DLD1 (cell line): Measurements from ENCODE around the gene DIPK2A.

Experiments
- in situ Hi-C: cut with HindIII; loops from 2 replicates; pipeline ENCODE4 v1.10.0; 2017; ENCODE audit warnings: low sequenced_read_pairs

DIPK2A gene, protein sequence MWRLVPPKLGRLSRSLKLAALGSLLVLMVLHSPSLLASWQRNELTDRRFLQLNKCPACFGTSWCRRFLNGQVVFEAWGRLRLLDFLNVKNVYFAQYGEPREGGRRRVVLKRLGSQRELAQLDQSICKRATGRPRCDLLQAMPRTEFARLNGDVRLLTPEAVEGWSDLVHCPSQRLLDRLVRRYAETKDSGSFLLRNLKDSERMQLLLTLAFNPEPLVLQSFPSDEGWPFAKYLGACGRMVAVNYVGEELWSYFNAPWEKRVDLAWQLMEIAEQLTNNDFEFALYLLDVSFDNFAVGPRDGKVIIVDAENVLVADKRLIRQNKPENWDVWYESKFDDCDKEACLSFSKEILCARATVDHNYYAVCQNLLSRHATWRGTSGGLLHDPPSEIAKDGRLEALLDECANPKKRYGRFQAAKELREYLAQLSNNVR

DNA sequence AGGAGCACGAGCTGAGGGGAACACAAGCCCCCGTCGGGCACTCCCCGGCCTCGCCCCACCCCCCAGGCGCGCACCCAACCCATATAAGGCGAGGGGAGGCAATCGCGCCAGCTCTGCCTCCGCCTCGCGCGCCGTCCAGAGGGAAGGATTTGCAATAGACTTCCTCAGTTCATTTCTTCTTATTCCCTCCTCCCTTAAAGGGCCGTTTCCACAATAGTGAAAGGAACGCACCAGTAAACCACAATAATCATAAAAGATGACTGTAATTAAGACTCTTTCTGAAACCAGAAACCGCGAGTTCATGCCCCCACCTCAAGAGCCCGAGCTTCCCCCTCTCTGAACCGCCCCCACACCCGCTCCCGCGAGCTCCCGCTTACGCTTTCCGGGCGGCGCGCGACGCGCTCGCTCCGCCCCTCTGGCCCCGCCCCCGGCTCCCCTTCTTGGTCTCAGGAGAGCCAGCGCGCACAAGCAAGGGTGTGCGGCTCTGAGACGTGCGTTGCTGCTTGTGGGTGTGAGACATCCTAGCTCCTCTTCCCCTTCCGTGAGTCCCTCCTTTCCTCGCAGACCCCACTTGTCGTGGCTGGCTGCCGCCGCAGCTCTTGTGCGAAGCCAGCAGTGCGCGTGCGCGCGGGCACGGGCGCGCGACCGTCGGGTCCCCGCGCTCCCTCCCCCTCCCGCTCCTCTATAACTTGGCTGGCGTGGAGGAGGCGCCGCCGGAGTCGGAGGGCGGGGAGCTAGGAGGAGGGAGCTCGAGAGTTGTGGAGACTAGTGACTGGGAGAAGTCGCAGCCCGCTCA is at the start of gene DIPK2A:
Gene DIPK2A (plus strand): TSS at position 465 of the 796 bp plus-strand sequence. CDS start 510 bp downstream, outside the sequence.
- in situ Hi-C loops: no loop called here

DNA sequence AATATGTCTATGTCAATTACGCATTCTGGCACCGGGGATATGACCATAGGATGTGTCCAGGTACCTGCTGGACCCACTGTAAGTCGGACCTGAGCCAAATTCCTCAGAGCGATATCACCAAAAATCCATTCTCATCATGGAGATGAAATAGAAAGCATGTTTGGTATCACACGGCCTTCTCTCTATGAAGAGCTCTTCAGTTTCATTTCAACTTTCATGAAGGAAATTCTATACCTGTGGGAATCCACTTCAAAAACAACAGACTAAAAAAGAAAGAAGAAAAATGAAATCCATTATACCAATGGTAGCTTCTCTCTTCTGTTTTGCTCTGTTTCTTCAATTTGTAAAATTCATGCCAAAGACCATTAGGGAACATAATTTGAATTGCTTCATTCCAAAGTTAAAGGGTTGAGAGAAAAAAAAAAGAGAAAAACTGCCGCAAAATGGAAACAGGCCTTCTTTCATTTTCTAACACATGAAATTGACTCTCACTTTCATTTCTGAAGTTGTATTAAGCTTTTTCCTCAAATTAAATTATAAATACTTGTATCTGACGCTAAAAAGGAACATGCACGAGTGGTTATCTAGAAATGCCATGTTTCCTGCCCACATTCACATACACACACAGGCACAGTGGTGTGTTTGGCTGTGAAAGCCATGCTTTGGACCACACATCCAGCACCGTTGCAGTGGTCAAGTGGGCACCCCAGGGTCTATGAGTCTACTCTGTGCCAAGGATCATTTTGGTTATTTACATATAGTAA is 46.9 kb upstream of the DIPK2A start:
- in situ Hi-C loops: no loop called here

DNA sequence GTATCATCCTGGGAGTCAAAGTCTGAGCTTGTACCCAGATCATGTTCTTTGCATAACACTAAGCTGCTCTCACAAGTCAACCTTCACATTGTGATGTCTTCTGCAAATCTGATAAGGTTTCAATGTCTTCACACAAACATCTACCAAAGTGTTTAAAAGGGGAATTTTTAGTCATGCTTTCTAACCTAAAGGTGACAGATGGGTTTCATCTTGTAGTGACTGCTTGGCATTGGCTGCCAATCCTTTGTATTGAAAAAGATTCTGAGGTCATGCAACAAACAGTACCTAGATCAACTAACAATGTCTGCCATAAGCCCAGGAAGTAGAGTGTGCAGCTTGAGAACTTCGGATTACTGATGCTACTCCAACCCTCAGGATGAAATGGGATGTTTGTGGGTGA is 43.6 kb upstream of the DIPK2A start:
- in situ Hi-C loops: no loop called here

DNA sequence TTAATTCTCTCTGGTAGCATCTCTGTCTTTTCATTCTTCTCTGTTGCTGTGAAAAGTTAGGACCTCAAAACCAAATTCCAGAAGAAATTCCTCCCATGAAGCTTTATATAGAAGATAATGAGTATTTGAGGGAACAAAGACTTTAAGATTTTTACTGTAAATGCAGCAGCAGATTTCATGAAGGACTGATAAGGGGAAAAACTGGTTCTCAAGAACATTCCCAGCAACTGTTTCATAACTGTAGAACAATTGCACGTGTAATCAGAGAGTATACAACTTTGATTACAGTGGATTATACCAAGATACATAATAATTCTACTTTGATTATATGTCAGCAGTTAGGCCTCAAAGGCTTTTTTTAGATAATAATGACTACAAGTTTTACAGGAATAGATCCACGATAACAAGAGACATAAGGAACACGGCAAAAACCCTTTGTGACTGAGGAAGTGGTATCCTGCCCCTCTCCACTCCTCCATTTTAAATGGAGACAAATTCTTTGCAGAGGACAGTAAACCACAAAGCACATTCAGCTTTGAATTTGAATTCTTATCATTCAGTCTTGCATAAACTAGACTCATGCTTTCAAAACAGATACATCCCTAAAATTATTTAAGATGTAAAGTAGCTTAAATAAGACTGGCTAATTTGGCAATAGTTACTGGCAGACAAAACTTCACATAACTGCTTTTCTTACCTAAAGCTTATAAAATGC is 42.9 kb upstream of the DIPK2A start:
- in situ Hi-C loops: no loop called here

DNA sequence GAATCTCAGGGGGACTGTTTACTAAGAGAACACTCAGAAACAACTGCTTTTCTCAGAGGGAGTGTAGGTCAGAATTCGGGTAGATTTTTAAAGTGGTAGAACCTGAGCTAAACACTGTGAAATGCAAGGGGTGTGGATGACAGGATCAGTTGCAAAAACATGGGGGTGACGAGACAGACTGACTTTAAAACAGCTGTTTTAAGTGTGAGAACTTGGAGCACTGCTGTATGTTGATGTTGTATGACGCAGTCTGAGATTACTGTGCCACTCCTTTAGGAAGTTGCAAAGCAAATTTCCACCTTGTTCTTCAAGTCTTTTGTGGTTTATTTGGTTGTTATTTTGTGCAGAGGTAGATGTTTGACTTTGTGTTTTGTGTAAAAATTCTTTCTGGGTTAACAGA is 36.8 kb upstream of the DIPK2A start:
- in situ Hi-C loops: no loop called here

DNA sequence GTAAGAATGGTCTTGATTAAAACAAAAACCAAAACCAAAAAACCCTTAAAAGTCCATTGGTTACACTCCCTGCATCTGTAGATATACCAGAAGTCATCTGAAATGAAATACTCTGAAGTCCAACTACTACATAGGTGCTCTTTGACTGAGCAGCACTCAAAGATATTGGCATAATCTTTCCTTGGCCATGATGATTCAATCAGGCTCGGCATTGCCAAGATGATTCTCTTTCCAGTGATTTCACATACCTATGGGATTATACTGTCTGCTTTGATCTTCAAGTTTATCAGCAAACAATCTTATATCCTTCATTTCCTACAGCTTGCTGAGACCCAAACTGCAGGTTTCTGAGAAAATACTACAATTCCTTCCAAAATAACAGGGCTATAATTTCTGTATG is 35.9 kb upstream of the DIPK2A start:
- in situ Hi-C loops: no loop called here

DNA sequence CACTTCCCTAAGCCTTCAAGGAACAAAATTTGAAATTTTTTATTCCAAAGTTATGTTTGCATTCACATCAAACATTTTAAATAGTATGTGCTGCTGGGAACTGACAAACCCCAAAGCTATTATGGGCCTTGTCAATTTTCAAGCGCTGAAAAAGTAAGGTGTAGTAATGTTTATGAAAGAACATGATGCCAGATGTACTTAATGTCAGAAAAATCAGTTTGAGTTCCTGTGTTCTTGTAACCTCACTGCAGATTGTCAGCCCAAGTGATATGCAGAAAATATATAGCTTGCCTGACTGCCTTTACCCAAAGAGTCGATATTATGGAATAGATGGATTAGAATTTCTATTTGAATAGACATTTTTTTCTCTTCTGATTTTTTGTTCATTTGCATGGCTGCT is 20.8 kb upstream of the DIPK2A start:
- in situ Hi-C loops: no loop called here

DNA sequence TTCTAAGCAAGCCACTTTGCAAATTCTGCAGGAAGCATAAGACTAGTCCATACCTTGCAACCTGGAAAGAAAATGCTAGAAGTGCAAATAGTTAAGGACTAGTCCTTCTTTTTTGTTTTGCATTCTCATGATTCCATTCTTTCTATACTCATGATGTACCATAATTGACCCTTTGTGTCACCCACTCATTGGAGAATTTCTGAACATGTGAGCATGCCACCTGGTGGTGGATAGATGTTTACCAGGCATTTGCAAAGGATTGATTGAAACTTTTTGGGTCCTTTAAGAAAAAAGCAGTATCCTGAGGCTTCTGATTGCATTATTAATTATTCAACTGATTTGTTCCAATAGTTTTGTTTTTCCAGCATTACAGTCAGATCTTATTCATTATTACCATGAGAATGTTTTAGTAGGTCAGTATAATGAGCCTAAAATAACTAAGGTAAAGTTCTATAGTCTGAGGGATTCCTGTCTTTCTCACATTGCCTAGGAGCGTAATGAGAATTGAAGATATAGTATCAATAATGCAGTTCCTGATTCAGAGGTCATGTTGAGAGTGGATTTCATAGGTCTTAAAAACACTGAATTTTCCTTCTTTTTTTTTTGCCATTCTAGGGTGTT is 20.2 kb upstream of the DIPK2A start:
- in situ Hi-C loops: no loop called here

DNA sequence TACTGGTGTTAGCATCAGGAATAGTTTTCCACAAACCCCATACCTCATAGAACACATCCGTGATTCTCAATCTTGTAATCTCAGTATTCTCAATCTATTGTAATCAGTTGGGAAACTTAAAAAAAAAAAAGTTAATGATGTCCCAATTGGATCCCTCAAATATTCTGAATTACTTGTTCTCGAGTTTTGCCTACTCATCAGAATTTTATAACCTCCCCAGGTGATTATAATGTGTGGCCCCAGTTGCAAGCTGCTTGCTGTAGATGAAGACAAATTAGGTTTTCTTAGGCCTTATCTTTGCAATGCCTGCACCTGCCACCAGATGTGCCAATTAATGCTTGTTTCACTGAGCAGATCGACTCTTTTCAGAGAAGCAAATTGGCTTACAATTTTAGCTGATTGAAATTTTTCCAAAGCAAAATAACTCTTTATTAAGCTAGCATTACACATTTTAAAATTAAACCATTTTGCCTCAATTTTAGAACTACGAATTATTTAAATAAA is 19.0 kb upstream of the DIPK2A start:
- in situ Hi-C loops: no loop called here

DNA sequence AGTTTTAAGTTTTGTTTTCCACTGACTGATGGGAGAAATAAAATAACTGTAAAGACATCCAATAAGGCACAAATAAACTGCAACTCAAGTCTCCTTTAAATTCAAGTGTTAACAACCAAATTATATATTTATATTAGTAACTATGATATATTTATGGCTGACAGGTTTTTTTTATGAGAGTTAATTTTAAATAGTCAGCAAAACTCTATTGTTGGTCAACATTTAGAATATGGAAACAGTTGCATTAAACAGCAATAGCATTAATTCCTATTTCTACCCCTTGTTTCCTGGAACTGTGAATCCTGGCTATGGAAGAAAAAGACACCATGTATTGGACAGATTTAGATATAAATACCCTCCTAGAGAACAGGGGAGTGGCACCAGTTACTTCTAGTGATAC is 16.5 kb upstream of the DIPK2A start:
- in situ Hi-C loops: no loop called here

DNA sequence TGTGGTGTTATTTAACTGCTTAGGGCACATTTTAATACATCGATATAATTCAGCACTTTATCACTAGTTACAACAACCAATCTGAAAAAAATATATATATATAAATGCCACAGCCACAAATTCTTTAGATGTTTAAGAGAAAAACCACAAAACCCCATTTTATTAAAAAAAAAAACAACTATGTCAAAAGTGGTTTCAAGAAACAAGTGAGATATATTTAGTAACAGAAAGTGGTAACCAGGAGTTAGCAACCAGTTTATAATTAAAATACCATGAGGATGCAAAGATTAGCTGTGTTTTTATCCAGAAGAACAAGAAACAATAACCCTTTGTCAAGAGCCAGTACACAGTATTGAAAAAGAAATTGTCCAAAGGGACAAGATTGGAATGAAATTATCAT is 14.8 kb upstream of the DIPK2A start:
- in situ Hi-C loops: no loop called here

DNA sequence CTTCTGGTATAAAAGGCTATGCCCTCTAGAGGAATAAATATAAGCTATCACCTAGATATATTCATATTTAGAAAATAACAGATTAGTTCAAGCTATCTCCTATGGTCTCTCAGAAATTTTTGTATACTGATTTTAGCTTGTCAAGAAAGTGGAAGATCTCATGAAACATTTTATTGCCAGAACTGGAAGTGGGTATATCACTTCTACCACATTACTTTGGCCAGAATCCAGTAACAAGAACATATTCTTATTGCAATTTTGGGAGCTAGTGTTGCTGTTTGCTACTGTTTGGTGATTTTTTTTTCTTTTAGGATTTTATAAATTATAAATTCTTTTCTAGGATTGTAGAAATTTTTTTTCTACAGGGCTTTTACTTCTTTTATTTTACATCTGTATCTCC is 14.2 kb upstream of the DIPK2A start:
- in situ Hi-C loops: no loop called here

DNA sequence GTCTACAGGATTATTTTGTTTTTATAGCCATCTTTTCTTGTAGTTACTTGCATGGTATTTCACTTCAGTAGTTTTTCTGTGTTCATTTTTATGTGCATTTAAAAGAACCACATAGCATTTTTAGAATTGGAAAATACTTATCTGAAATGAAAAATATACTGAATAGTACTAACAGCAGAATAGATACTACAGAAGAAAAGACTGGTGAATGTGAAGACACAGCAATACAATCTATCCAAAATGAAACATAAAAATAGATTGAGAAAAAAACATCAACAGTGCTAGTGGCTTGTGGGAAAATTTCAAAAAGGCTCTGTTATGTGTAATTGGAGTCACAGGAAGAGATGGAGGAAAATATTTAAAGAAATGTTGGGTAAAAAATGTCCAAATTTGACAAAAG is 12.7 kb upstream of the DIPK2A start:
- in situ Hi-C loops: no loop called here

DNA sequence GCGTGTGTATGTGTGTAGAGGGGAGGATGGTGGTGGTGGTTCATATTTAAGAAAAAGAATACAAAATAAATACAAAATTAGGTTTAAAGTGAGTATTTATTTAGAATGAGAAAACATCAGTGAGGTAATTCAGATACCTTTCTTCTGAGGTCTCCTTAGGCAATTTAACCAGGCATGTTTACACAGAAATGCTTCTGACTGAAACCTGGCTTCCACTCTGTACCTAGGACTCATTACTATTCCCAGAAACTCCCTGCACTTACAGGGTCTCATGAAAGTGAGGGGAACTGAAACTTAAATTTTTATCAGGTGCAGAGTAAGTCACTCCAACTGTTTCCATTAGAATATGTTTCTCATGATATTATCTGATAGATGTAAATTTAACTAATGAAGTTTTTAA is 10.3 kb upstream of the DIPK2A start:
- in situ Hi-C loops: no loop called here

DNA sequence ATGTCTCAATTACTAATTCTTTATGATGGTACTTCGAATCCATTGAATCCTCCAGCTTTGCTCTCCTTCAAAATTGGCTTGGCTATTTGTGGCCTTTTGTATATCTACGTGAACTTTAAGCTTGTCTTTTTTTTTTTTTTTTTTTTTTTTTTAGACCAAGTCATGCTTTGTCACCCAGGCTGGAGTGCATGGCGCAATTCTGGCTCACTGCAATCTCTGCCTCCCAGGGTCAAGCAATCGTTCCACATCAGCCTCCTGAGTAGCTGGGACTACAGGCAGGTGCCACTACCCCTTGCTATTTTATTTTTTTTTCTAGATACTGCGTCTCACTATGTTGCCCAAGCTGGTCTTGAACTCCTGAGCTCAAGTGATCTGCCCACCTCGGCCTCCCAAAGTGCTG is 7.7 kb upstream of the DIPK2A start:
- in situ Hi-C loops: no loop called here

DNA sequence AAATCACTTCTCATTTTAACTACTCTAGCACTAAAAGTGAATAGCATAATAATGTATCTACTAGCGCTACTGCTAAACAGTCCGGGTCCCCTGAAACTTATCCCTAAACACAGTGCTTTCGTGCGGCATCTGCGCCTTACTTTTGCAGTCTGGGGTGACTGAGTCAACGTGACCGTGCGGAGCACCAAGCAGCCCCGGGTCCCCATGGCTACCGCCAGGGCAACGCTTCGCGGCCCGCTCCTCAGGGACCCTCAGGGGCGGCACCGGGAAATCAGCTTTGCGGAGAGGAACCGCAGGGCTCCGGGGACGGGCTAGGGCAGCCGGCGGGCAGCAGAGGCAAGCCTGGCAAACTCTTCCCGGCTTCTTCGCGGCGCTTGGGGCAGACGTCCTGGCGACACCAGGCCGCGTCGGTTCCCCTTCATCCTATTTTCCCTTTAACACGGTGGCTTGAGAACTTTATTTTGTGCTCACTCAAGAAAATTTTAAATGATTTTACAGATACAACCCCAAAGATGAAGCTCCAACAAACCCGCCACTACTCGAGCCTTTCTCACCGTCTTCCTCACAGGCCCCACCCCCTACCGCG is 757 bp upstream of the DIPK2A start:
- in situ Hi-C loops: no loop called here

DNA sequence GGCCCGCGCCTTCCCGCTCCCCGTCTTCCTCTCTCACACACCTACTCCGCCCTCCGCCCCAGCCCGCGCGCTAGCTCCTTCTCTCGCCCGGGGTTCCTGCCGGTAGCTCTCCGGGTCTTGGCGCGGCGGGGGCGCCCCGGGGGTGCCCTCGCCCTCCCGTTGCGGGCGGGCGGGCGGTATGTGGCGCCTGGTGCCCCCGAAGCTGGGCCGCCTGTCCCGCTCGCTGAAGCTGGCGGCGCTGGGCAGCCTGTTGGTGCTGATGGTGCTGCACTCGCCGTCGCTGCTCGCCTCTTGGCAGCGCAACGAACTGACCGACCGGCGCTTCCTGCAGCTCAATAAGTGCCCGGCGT is 507 bp downstream of the DIPK2A start:
- in situ Hi-C loops: no loop called here

DNA sequence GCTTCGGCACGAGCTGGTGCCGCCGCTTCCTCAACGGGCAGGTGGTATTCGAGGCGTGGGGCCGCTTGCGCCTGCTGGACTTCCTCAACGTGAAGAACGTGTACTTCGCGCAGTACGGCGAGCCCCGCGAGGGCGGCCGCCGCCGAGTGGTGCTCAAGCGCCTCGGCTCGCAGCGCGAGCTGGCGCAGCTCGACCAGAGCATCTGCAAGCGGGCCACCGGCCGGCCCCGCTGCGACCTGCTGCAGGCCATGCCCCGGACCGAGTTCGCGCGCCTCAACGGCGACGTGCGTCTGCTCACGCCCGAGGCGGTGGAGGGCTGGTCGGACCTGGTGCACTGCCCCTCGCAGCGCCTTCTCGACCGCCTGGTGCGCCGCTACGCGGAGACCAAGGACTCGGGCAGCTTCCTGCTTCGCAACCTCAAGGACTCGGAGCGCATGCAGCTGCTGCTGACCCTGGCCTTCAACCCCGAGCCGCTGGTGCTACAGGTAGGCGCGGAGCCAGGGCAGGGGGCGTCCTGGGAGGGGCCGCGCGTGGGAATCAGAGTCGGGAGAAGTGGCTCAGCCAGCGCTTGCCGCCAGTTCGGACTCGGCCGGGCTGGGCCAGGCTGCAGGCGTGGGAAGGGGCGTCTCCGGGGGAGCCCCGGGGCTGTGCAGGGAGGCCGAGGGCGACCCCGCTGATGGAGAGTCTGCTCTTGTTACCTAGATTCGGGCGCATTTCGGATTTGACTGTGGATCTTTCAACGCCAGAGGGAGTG is 1.1 kb downstream of the DIPK2A start:
- in situ Hi-C loops: no loop called here
